K562 (cell line): ENCODE results near the gene STIL. TPM values are rescaled to one million over a fixed set of nuclear protein-coding genes. Genes with fewer than 3 reads are reported as not detected.

Source experiments
- BHLHE40 ChIP-seq: IDR thresholded peaks from 2 replicates; pipeline ENCODE4 v1.6.1; 2011; ENCODE audit warnings: low read length, improper control_type of control experiment
- CCAR2 ChIP-seq: fragments of 200-400 bp; formaldehyde crosslinking; IDR thresholded peaks from 2 replicates; pipeline ENCODE4 v1.6.1; 2017; ENCODE audit warnings: mild to moderate bottlenecking, low read depth, low read length
- FOXK2 ChIP-seq, 2 experiments: fragments of 450-650 bp; IDR thresholded peaks in 1 of 2; conservative IDR thresholded peaks in 1 of 2; 2 replicates each; pipeline ENCODE4 v1.6.1; 2016; ENCODE audit warnings: low read depth in 2 of 2, mild to moderate bottlenecking in 1 of 2
- GABPA ChIP-seq: fragments of 200-800 bp; sonication (Bioruptor generic); conservative IDR thresholded peaks from 2 replicates; pipeline ENCODE4 v1.6.1; 2016; ENCODE audit warnings: low read depth, missing genetic modification characterization, missing compliant biosample characterization
- HMGN3 ChIP-seq: IDR thresholded peaks from 2 replicates; pipeline ENCODE4 v1.6.1; 2011; ENCODE audit warnings: borderline replicate concordance, low read depth, mild to moderate bottlenecking, mixed read lengths, low read length; ENCODE audit not compliant: insufficient read length; ENCODE audit errors: extremely low read depth
- NR1H2 ChIP-seq: sonication (generic); formaldehyde crosslinking; IDR thresholded peaks from 2 replicates; pipeline ENCODE4 v1.4.0; 2020; ENCODE audit warnings: mild to moderate bottlenecking, missing genetic modification reagents
- SMAD3 ChIP-seq: fragments of 450-650 bp; formaldehyde crosslinking; conservative IDR thresholded peaks from 2 replicates; pipeline ENCODE4 v1.4.0; 2020; ENCODE audit warnings: mild to moderate bottlenecking
- TEAD2 ChIP-seq: fragments of 450-650 bp; IDR thresholded peaks from 2 replicates; pipeline ENCODE4 v1.6.1; 2016; ENCODE audit warnings: missing genetic modification characterization, control low read depth, missing compliant biosample characterization
- XRCC4 ChIP-seq: IDR thresholded peaks from one replicate; pipeline ENCODE4 v1.6.1; 2011; ENCODE audit not compliant: insufficient read depth, insufficient read length; ENCODE audit errors: extremely low read depth
- ZBED1 ChIP-seq: IDR thresholded peaks from 2 replicates; pipeline ENCODE4 v1.6.1; 2014
- ZNF121 ChIP-seq: sonication (generic); formaldehyde crosslinking; conservative IDR thresholded peaks from 2 replicates; pipeline ENCODE4 v1.8.0; 2022; ENCODE audit warnings: missing genetic modification reagents
- ZNF436 ChIP-seq: fragments of 250-450, 450-650 bp; sonication (Bioruptor Pico); formaldehyde crosslinking; IDR thresholded peaks from 2 replicates; pipeline ENCODE4 v1.7.0; 2020; ENCODE audit warnings: mild to moderate bottlenecking
- polyA plus RNA-seq, 8 experiments: library from polyadenylated mRNA; depleted of rRNA in 4 of 8; stranded (reverse) in 5 of 8; unstranded in 3 of 8; fragments of >200 nt; fragmentation: Nextera tagmentation in 2 of 8; fragmentation: Illumina TruSeq in 1 of 8; extraction: Ambion mirVana in 2 of 8; extraction: Trizol in 1 of 8; gene quantifications; 2 replicates each; pipeline versions ENCODE4 v1.2.1 to v1.2.3, GENCODE V29; 2011 to 2014; ENCODE audit warnings: inconsistent platforms in 1 of 8, missing spikeins in 1 of 8
- total RNA-seq, 7 experiments: library from RNA; depleted of rRNA in 6 of 7; stranded (reverse); fragments of >200 nt in 6 of 7; fragmentation: Illumina TruSeq in 2 of 7; extraction: Trizol in 2 of 7; gene quantifications; 2 replicates each; pipeline versions ENCODE4 v1.2.1 to v1.2.3, GENCODE V29; 2011 to 2021; ENCODE audit warnings: low replicate concordance in 1 of 7
- TF ChIP-seq, protein P1 (sequence below): fragments of 200-400 bp; formaldehyde crosslinking; IDR thresholded peaks from 2 replicates; pipeline ENCODE4 v1.6.1; 2017; ENCODE audit warnings: mild to moderate bottlenecking, low read depth, low read length, moderate library complexity
- TF ChIP-seq, protein P2 (sequence below): sonication (generic); formaldehyde crosslinking; IDR thresholded peaks from 2 replicates; pipeline ENCODE4 v1.8.1; 2022; ENCODE audit warnings: missing genetic modification reagents
- TF ChIP-seq, protein P3 (sequence below): fragments of 250-450 bp; sonication (Bioruptor Pico); IDR thresholded peaks from 2 replicates; pipeline ENCODE4 v1.8.0; 2021; ENCODE audit warnings: moderate library complexity, mild to moderate bottlenecking, inconsistent platforms
- TF ChIP-seq, protein P4 (sequence below): fragments of 150-350 bp; IDR thresholded peaks from 2 replicates; pipeline ENCODE4 v1.6.1; 2014; ENCODE audit warnings: low read depth, mild to moderate bottlenecking, low read length, borderline replicate concordance
- TF ChIP-seq, protein P5 (sequence below): sonication (generic); formaldehyde crosslinking; IDR thresholded peaks from 2 replicates; pipeline ENCODE4 v1.8.0; 2023; ENCODE audit warnings: mild to moderate bottlenecking, missing genetic modification reagents
- TF ChIP-seq, protein P6 (sequence below): fragments of 450-650 bp; formaldehyde crosslinking; IDR thresholded peaks from 2 replicates; pipeline ENCODE4 v1.4.0; 2022; ENCODE audit warnings: mild to moderate bottlenecking, moderate library complexity

STIL gene
- total and polyA plus RNA-seq, 9 of the 15 experiments (the other 6 are each of a cell fraction or from before 2014, with no cell fraction given), result 10.5 to 77.4 (median 39.6) TPM

DNA sequence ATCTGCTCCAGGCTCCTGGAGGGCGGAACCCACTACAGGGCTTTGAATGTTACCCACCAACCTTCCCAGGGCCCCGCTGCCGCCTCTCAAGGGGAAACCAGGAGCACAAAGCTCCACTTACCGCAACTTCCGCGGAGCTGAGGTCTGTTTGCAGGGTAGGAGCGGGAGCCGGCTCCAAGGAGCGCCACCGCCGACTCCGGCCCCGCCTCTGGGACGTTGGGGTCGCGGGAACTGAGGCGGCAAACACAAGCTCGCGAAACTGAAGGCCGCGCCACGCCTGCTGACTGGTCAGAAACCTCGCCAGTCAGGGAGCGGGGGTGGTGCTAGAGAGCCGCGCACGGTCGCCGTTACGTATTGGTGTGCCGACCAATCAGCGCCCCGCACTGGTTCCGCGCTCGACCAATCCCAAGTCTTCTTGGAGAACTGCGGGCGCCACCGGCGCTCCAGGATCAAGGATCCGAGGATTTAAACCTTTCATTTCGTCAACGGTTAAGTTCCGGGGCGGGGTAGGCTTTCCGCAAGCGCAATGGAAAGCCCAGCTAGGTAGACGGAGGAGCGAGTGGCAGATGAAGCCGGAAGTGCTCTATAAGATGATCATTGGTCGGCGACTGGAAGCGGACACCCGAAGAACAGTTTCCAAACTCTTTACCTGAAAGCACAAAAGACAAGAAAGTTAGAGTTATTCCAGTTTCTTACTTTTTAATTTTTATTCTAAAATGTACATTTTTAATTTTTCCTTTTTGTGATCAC is at the start of gene STIL (continued):
- TF ChIP-seq BHLHE40 (peak; percentile 86), TEAD2 (no peak; the same call in 1 of the 2 replicates), ZBED1 (no peak), ZNF121 (CRISPR knock-in tag) (no peak), XRCC4 (no peak), NR1H2 (CRISPR knock-in tag) (no peak), ZNF436 (CRISPR knock-in tag) (no peak), CCAR2 (no peak), FOXK2 (conservative IDR thresholded peaks at IDR 0.05 in 1 of 2, IDR thresholded peaks at IDR 0.05 in 1 of 2; ENCODE audit: low read depth in 2 of 2) (peak in 1 of 2 experiments; percentile 19; a peak in 1 of 4 replicates), GABPA (tag) (peak; percentile 93), SMAD3 (CRISPR knock-in tag) (0 out of 2 replicates have a peak, but pooled peaks have one; percentile 30), HMGN3 (peak; percentile 81)
- TF ChIP-seq, protein P1, sequence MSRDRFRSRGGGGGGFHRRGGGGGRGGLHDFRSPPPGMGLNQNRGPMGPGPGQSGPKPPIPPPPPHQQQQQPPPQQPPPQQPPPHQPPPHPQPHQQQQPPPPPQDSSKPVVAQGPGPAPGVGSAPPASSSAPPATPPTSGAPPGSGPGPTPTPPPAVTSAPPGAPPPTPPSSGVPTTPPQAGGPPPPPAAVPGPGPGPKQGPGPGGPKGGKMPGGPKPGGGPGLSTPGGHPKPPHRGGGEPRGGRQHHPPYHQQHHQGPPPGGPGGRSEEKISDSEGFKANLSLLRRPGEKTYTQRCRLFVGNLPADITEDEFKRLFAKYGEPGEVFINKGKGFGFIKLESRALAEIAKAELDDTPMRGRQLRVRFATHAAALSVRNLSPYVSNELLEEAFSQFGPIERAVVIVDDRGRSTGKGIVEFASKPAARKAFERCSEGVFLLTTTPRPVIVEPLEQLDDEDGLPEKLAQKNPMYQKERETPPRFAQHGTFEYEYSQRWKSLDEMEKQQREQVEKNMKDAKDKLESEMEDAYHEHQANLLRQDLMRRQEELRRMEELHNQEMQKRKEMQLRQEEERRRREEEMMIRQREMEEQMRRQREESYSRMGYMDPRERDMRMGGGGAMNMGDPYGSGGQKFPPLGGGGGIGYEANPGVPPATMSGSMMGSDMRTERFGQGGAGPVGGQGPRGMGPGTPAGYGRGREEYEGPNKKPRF, result no peak
- TF ChIP-seq, protein P2, sequence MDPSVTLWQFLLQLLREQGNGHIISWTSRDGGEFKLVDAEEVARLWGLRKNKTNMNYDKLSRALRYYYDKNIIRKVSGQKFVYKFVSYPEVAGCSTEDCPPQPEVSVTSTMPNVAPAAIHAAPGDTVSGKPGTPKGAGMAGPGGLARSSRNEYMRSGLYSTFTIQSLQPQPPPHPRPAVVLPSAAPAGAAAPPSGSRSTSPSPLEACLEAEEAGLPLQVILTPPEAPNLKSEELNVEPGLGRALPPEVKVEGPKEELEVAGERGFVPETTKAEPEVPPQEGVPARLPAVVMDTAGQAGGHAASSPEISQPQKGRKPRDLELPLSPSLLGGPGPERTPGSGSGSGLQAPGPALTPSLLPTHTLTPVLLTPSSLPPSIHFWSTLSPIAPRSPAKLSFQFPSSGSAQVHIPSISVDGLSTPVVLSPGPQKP, result no peak
- TF ChIP-seq, protein P3, sequence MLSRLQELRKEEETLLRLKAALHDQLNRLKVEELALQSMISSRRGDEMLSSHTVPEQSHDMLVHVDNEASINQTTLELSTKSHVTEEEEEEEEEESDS (CRISPR knock-in tag), result no peak
- TF ChIP-seq, protein P4, sequence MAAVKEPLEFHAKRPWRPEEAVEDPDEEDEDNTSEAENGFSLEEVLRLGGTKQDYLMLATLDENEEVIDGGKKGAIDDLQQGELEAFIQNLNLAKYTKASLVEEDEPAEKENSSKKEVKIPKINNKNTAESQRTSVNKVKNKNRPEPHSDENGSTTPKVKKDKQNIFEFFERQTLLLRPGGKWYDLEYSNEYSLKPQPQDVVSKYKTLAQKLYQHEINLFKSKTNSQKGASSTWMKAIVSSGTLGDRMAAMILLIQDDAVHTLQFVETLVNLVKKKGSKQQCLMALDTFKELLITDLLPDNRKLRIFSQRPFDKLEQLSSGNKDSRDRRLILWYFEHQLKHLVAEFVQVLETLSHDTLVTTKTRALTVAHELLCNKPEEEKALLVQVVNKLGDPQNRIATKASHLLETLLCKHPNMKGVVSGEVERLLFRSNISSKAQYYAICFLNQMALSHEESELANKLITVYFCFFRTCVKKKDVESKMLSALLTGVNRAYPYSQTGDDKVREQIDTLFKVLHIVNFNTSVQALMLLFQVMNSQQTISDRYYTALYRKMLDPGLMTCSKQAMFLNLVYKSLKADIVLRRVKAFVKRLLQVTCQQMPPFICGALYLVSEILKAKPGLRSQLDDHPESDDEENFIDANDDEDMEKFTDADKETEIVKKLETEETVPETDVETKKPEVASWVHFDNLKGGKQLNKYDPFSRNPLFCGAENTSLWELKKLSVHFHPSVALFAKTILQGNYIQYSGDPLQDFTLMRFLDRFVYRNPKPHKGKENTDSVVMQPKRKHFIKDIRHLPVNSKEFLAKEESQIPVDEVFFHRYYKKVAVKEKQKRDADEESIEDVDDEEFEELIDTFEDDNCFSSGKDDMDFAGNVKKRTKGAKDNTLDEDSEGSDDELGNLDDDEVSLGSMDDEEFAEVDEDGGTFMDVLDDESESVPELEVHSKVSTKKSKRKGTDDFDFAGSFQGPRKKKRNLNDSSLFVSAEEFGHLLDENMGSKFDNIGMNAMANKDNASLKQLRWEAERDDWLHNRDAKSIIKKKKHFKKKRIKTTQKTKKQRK, result no peak
- TF ChIP-seq, protein P5, sequence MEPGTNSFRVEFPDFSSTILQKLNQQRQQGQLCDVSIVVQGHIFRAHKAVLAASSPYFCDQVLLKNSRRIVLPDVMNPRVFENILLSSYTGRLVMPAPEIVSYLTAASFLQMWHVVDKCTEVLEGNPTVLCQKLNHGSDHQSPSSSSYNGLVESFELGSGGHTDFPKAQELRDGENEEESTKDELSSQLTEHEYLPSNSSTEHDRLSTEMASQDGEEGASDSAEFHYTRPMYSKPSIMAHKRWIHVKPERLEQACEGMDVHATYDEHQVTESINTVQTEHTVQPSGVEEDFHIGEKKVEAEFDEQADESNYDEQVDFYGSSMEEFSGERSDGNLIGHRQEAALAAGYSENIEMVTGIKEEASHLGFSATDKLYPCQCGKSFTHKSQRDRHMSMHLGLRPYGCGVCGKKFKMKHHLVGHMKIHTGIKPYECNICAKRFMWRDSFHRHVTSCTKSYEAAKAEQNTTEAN, result no peak
- TF ChIP-seq, protein P6, sequence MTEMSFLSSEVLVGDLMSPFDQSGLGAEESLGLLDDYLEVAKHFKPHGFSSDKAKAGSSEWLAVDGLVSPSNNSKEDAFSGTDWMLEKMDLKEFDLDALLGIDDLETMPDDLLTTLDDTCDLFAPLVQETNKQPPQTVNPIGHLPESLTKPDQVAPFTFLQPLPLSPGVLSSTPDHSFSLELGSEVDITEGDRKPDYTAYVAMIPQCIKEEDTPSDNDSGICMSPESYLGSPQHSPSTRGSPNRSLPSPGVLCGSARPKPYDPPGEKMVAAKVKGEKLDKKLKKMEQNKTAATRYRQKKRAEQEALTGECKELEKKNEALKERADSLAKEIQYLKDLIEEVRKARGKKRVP (CRISPR knock-in tag), result 0 out of 2 replicates have a peak, but pooled peaks have one; percentile 25
